ENCODE results near the gene GLDC.

GLDC gene

GRCh38 chr9:6562871-6563430, 82.6 kb downstream of the GLDC start:
- no peak overlapping the region for H3K4me3 ChIP-seq (ENCODE audit: low read depth, low read length)
- no peak for TF ChIP-seq CTCF (IDR thresholded peaks at IDR 0.05; ENCODE audit: borderline replicate concordance, insufficient read depth, low read depth, low read length)

GRCh38 chr9:6562201-6562600, 83.3 kb downstream of the GLDC start:
- TF ChIP-seq CTCF (IDR thresholded peaks at IDR 0.05; ENCODE audit: borderline replicate concordance, insufficient read depth, low read depth, low read length) = no peak

GRCh38 chr9:6557883-6558616, 87.5 kb downstream of the GLDC start:
- no peak overlapping the region for H3K4me3 ChIP-seq (ENCODE audit: low read depth, low read length)
- no peak for TF ChIP-seq CTCF (IDR thresholded peaks at IDR 0.05; ENCODE audit: borderline replicate concordance, insufficient read depth, low read depth, low read length)

More at GRCh38 chr9:6562201-6562600, 83.3 kb downstream of the GLDC start:
- H3K4me3 ChIP-seq (ENCODE audit: low read depth, low read length) = no peak overlapping the region

GRCh38 chr9:6553866-6554265, 91.7 kb downstream of the GLDC start:
- H3K4me3 ChIP-seq (ENCODE audit: low read depth, low read length) = no peak overlapping the region
- TF ChIP-seq CTCF (IDR thresholded peaks at IDR 0.05; ENCODE audit: borderline replicate concordance, insufficient read depth, low read depth, low read length) = no peak

GRCh38 chr9:6552498-6553121, 92.9 kb downstream of the GLDC start:
- no peak for TF ChIP-seq CTCF (IDR thresholded peaks at IDR 0.05; ENCODE audit: borderline replicate concordance, insufficient read depth, low read depth, low read length)
- no peak overlapping the region for H3K4me3 ChIP-seq (ENCODE audit: low read depth, low read length)

- H3K4me3 ChIP-seq (ENCODE audit: low read depth, low read length) = no peak overlapping the region
- no peak for TF ChIP-seq CTCF (IDR thresholded peaks at IDR 0.05; ENCODE audit: borderline replicate concordance, insufficient read depth, low read depth, low read length)
These were observed 93.5 kb downstream of the GLDC start for GRCh38 chr9:6552033-6552432.

GRCh38 chr9:6551136-6551535, 94.4 kb downstream of the GLDC start:
- no peak overlapping the region for H3K4me3 ChIP-seq (ENCODE audit: low read depth, low read length)
- TF ChIP-seq CTCF (IDR thresholded peaks at IDR 0.05; ENCODE audit: borderline replicate concordance, insufficient read depth, low read depth, low read length) = no peak
